Measurements from ENCODE around the gene APBA2. TPM values are rescaled to one million over a fixed set of nuclear protein-coding genes. Genes with fewer than 3 reads are reported as not detected.

APBA2 gene
- total RNA-seq, 1 experiment from 2014 or later, result 11.2 TPM

DNA sequence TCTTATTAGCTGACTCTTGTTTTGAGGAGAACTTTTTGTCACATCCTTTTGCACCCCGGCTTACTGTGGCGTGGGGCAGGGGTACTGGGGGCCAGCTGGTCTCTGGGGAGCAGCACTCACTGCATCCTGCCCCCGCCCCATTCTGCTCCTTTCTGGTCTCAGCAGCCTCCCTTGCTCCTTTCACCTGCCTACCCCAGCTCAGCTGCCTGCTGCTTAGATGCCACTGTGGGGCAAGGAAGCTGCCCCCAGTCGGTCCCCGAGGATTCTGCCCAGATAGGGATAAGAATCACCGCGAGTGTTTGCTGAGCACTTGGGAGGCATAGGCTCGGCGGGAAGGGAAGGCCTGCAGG is 32.0 kb downstream of the APBA2 start (continued):
- TF ChIP-seq, protein P1, sequence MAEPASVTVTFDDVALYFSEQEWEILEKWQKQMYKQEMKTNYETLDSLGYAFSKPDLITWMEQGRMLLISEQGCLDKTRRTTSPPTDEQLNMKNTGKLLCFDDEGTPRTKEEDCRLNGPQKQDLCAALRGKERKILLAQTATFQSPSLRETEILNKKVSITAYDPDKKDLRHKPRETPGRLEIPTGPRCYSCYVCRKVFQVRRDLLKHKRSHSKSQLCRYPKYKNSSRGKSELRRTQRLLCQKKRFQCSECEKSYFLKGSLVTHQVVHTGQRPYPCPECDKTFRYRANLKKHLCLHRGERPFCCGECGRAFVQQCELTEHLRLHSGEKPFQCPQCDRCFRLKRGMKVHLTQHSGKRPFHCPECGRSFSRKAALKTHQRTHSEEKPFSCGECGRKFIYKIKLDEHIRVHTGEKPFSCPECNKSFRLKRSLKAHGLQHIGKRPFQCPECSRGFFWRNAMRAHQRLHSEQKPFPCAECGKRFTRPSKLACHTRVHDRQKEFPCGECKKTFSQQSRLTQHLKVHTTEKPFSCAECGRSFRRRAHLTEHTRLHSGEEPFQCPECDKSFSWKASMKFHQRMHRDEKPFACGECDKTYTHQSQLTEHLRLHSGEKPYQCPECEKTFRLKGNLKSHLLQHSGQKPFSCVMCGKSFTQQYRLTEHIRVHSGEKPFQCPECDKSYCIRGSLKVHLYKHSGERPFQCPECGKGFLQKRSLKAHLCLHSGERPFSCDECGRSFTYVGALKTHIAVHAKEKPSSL (CRISPR knock-in tag; conservative IDR thresholded peaks at IDR 0.05), result no peak
- no peak for TF ChIP-seq ZNF396 (CRISPR knock-in tag; IDR thresholded peaks at IDR 0.05; ENCODE audit: borderline replicate concordance)
- TF ChIP-seq SOX15 (CRISPR knock-in tag; IDR thresholded peaks at IDR 0.05), result no peak
- no peak for TF ChIP-seq TCF7 (CRISPR knock-in tag; IDR thresholded peaks at IDR 0.05; ENCODE audit: low read depth)
- no peak for TF ChIP-seq ZNF671 (CRISPR knock-in tag; IDR thresholded peaks at IDR 0.05)
- TF ChIP-seq FOXP1 (CRISPR knock-in tag; IDR thresholded peaks at IDR 0.05; ENCODE audit: borderline replicate concordance), result no peak
- TF ChIP-seq ELF4 (CRISPR knock-in tag; IDR thresholded peaks at IDR 0.05; ENCODE audit: low read depth), result no peak
- TF ChIP-seq ZNF263 (CRISPR knock-in tag; IDR thresholded peaks at IDR 0.05; ENCODE audit: low read depth), result no peak

DNA sequence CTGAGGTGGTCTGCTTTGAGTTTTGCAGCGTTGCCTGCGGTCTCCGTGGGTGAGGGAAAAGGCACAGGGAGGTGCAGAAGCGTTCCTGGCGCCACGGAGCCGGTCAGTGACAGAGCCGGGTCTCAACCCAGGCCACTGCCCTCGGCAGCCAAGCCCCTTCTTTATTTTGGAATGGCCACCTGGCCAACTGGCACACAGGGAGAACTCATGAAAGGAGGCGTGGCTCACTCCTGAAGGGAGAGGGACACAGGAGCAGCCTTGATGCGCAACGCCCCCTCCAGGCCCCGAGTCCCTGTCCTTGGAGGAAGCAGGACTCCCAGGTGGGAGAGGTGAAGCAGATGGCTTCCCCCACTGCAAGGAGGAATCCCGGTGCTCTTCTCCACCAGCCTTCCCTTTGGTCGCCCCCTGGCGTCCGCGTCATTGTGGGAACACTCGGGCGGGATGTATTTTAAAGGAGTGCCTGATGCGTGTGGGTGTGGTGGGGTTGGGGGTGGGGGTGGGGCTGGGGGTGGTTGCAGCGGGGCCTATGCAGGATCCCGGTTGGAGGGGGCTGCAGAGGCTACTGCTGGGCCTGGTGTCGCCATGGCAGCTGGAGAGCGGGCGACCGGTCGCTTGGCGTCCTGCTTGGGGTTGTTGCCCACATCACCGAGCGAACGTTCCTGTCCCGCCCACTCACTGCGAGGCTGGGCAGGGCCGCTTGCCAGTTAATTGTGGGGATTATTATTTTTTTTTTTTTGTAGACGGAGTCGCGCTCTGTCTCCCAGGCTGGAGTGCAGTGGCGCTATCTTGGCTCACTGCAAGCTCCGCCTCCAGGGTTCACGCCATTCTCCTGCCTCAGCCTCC is 32.6 kb downstream of the APBA2 start:
- H3K27ac Mint-ChIP-seq, result no peak overlapping the region
- 0 out of 2 replicates have a peak, but pooled peaks cover 2% of the 10 kb centered on the region for H3K36me3 Mint-ChIP-seq
- H3K27me3 Mint-ChIP-seq (ENCODE audit: low read depth), result no peaks in the 10 kb centered on the region
- ChIA-PET CTCF (interaction anchor here (1.0 to 5.6 kb wide), 7 partner anchors 16 to 185 kb away, joined by 3 to 44 read pairs (median 4); no protein-coding TSS in a partner anchor), POLR2A (no interaction called here)
- peak; percentile 91 for DNase-seq (ENCODE audit: low spot score)
- peak; percentile 90 for ATAC-seq
- H3K9me3 Mint-ChIP-seq, result no peaks in the 10 kb centered on the region
- TF ChIP-seq ETV6 (CRISPR knock-in tag; IDR thresholded peaks at IDR 0.05) (peak; percentile 72; the same call in 1 of the 2 replicates), ATF1 (CRISPR knock-in tag; IDR thresholded peaks at IDR 0.05) (no peak), FOXK1 (CRISPR knock-in tag; IDR thresholded peaks at IDR 0.05) (0 out of 2 replicates have a peak, but pooled peaks have one; percentile 31)
- TF ChIP-seq, protein P2, sequence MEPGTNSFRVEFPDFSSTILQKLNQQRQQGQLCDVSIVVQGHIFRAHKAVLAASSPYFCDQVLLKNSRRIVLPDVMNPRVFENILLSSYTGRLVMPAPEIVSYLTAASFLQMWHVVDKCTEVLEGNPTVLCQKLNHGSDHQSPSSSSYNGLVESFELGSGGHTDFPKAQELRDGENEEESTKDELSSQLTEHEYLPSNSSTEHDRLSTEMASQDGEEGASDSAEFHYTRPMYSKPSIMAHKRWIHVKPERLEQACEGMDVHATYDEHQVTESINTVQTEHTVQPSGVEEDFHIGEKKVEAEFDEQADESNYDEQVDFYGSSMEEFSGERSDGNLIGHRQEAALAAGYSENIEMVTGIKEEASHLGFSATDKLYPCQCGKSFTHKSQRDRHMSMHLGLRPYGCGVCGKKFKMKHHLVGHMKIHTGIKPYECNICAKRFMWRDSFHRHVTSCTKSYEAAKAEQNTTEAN (CRISPR knock-in tag; IDR thresholded peaks at IDR 0.05), result no peak
- TF ChIP-seq, protein P3, sequence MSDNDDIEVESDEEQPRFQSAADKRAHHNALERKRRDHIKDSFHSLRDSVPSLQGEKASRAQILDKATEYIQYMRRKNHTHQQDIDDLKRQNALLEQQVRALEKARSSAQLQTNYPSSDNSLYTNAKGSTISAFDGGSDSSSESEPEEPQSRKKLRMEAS (CRISPR knock-in tag; IDR thresholded peaks at IDR 0.05), result 0 out of 2 replicates have a peak, but pooled peaks have one; percentile 24
- TF ChIP-seq, protein P4, sequence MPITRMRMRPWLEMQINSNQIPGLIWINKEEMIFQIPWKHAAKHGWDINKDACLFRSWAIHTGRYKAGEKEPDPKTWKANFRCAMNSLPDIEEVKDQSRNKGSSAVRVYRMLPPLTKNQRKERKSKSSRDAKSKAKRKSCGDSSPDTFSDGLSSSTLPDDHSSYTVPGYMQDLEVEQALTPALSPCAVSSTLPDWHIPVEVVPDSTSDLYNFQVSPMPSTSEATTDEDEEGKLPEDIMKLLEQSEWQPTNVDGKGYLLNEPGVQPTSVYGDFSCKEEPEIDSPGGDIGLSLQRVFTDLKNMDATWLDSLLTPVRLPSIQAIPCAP (CRISPR knock-in tag; IDR thresholded peaks at IDR 0.05), result 0 out of 2 replicates have a peak, but pooled peaks have one; percentile 39
- H3K4me3 Mint-ChIP-seq, result peak overlapping the region; percentile 46
- H3K4me1 Mint-ChIP-seq, result peaks cover 16% of the 10 kb centered on the region

DNA sequence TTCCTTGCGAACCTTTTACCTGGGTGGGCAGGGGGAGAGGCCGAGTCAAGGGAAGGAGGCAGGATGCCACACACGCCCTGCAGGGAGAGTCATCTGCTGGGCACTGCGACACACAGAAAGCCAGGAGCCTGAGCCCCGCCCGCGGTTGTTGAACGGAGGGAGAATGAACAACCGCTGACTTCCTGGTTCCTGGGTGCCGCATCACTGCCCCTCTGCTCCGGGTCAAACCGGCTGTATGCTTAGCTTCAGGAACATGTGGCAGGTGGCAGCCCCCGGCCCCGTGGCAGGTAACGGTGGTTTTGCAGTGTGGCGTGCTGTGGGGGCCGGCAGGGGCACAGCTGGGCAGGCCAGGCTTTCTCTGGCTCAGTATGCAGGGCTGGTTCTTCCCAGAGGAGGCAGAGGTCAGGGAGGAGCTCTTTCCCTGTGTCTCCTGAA is 33.4 kb downstream of the APBA2 start:
- no peak for ATAC-seq
- Mint-ChIP-seq H3K9me3 (no peaks in the 10 kb centered on the region), H3K4me3 (peak overlapping the region; percentile 46; the same call in 1 of the 2 replicates), H3K36me3 (0 out of 2 replicates have a peak, but pooled peaks cover 2% of the 10 kb centered on the region), H3K27me3 (ENCODE audit: low read depth) (no peaks in the 10 kb centered on the region), H3K4me1 (peaks cover 12% of the 10 kb centered on the region), H3K27ac (no peak overlapping the region)
- POLR2A ChIA-PET, result interaction anchor here (0.5 kb wide), 1 partner anchor 650 kb away, joined by 5 read pairs; no protein-coding TSS in a partner anchor
- DNase-seq (ENCODE audit: low spot score), result peak; percentile 13
- TF ChIP-seq GRHL2 (CRISPR knock-in tag; IDR thresholded peaks at IDR 0.05; ENCODE audit: insufficient replicate concordance, severe bottlenecking) (no peak), RORB (CRISPR knock-in tag; IDR thresholded peaks at IDR 0.05) (no peak), OVOL2 (CRISPR knock-in tag; IDR thresholded peaks at IDR 0.05; ENCODE audit: borderline replicate concordance) (no peak), ZNF219 (CRISPR knock-in tag; IDR thresholded peaks at IDR 0.05; ENCODE audit: borderline replicate concordance) (no peak), CREB1 (CRISPR knock-in tag; IDR thresholded peaks at IDR 0.05) (no peak), ELF4 (CRISPR knock-in tag; IDR thresholded peaks at IDR 0.05; ENCODE audit: low read depth) (no peak), GABPB1 (CRISPR knock-in tag; IDR thresholded peaks at IDR 0.05) (no peak)
- CTCF ChIA-PET, result interaction anchor here (1.0 to 5.6 kb wide), 7 partner anchors 15 to 184 kb away, joined by 3 to 44 read pairs (median 4); no protein-coding TSS in a partner anchor
